HTERT RPE-1 (cell line): ENCODE data around the gene BRD3.

ENCODE experiments used
- in situ Hi-C: fragments of 300-500 bp; cut with MboI; formaldehyde crosslinking; loops from 4 replicates; pipeline ENCODE4 v1.14.3; 2020; ENCODE audit warnings: low sequenced_read_pairs

BRD3 gene

DNA sequence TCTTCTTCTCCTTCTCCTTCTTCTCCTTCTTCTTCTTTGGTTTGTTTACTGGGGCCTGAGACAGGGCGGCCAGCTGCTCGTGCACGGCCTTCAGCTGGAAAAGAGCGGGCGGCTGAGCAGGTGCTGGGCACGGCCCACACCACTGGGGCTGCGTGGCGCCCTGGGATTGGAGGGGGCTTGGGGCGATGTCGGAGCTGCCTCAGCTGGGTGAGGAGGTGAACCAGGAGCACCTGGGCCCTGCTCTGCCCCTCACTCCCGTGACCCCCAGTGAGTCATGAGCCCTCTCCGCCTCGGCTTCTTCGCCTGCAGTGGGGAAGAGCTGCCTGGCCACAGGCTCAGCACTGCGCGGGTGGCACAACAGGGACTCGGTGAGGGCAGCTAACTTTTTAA, 27.7 kb downstream of the BRD3 start:
- in situ Hi-C loops = no loop called here

DNA sequence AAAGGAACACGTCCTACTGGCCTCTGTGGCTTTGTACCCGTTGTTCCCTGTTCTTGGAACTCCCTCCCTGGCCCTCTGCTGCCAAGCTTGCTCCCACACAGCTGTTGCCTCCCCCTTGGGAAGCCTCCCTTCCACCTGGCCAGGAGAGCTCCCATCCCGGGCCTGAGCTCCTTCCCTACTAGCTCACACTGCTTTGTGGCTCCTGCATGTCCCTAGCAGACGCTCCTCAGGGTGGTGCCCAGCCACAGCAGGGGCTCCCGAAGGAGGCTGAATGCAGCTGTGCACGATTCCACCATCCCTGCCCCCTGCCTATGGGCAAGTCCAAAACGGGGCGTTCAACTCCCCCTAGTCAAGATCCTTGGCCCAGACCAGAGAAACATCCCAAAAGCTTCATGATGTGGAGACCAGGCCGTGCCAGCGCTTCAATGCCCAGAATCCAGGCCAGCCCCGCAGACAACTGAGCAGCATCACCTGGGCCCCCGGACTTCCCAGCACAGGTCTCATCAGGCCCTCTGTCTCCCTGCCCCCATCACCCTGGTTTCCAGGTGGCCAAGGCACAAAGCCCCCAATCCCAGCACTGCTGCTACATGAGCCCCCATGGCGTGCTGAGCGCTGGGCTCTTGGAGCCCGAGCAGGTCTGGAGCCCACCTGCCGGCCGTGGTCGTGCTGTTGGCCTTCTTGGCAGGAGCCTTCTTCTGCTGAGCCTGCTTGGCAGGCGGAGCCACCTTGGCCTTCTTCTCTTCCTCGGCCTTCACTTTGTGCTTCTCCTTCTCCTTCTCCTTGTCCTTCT, 28.2 kb downstream of the BRD3 start:
- in situ Hi-C loops = no loop called here

DNA sequence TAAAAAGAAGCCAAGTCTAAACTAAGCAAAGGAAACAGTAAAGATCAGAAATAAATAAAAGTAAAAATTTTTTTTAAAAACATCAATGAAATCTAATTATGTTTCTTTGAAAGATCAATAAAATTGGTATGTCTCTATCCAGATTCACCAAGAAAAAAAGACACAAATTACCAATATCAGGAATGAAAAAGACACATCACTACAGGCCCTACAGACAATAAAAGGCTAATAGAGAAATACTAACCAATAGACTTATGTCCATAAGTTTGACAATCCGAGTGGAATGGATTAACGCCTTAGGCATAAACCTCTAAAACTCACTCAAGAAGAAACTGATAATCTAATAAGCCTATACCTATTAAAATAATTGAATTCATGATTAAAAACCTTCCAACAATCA, 30.2 kb downstream of the BRD3 start:
- in situ Hi-C loops = no loop called here

DNA sequence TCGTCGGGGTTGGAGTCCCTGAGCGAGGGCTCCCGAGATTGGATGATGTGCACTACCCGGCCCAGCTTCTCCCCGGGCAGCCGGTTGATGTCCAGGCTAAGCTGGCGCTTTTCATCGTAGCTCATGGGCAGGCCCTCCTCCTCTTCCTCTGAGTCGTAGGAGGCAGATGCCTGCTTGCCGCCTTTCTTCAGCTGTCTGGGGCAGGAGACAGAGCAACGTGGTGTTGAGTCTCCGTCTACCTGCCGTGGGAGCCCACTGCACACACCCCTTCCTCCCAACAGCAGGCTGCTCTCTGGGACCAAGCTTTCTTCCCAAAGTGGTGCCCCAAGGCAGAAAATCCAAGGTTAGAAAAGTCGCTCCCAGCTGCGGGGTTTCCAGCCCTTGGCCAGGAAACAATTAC, 31.7 kb downstream of the BRD3 start:
- in situ Hi-C loops = no loop called here

DNA sequence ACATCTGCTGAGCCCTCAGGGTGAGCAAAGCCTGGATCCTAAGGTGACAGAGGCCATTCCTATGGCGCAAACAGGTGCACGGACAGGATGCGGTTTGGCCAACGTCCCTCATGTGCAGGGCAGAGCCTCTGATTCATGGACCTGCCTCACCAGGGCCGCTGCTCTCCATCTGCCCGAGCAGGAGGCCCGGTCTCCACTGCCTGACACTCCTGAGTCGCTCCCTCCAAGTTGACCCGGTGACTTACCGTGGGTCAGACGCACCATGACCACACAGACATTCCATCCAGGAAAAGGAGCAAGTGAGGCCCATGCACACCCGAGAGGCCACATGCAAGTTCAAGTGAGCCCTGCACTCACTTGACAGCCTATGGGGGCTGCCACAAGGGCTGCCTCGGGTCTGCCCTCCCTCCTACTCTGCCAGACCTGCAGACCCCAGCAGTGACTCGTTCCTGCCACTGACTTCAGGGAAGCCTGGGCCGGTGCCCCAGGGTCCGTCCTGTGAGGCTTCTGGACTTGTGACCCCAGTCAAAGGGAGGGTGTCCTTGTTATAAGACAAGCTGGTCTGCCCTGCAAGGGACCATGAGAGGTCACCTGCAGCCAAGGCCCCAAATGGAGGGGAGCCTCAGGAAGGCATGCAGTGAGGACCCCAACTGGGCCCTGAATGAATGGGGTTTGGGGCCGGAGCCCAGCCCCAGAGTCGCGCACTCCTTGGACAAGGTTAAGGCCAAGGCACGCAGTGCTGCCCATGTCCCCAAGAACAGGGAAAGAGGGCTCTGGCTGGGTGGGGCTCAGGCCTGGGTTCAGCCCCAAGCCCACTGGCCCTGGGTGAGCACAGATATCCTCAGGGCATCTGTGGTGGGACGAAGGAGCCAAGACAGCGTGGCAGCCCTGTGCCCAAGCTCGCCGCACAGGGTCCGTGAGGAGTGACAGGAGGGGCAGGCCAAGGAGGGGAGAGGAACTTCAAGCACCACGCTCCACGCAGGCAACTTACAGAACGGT, 32.5 kb downstream of the BRD3 start:
- in situ Hi-C loops = no loop called here

DNA sequence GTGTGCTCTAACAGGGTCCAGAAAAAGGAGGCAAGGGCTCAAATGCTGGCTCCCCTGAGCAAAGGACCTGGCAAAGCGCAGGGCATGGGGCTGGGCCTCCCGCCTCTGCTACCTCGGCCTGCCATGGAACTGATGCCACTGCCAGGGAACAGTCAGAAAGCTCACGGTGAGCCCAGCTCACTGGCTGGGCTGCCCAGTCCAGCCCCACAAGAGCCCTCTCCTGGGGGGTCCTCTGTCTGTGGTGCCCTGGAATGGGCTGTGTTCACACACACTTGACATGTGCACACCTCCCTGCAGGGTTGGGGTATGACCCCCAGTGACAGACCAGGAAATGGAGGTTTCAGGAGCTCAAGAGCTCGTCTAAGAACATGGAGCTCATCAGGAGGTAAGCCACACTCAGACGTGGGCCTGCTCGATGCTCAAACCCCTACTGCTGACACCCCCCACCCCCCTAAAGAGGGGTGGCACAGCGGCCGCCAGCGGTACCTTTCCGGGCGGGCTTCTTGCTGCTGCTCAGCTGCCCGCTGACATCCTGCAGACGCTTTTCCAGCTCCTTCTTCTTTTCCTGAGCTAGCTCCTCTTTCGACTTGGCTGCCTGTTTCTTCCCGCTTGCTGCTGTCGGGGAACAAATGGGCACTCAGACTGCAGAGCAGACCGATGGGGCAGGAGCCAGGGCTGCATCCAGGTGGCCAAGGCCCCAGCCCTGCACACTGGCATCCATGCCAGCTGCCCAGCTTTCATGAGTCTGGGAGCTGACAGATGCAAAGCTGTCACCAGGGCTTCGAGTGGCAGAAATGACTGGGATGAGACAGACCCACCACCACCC, 33.4 kb downstream of the BRD3 start:
- in situ Hi-C loops = no loop called here

DNA sequence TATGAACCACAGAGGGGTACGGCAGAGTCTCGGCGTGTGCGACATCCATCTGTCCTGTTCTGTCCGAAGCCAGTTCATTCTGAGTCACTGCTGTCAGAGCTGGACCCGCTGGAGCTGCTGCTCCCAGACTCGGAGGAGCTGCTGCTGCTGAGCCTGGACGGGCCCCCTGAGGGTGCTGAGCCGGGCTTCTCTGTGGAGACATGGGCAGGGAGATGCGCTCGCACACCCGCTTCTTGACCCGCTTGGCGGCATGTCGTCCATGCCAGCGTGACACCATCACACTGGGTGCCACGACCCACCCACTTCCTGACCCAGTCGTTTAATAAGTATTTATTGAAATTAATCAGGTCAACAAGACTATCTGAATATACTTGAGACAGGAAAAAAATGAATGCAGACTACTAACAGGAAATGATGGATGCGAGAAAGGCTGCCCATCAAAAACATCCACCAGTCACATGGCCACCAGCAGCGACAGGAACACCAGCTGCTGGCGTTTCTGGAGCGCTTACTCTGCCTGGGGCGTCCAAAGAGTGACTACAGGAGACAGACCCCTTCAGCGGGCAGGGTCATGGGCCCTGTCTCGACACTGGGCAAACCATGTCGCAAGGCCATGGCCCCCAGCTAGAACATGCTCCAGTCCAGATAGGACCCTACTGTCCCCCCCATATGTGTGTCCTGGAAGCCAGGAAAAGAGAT, 34.2 kb downstream of the BRD3 start:
- in situ Hi-C loops = no loop called here

DNA sequence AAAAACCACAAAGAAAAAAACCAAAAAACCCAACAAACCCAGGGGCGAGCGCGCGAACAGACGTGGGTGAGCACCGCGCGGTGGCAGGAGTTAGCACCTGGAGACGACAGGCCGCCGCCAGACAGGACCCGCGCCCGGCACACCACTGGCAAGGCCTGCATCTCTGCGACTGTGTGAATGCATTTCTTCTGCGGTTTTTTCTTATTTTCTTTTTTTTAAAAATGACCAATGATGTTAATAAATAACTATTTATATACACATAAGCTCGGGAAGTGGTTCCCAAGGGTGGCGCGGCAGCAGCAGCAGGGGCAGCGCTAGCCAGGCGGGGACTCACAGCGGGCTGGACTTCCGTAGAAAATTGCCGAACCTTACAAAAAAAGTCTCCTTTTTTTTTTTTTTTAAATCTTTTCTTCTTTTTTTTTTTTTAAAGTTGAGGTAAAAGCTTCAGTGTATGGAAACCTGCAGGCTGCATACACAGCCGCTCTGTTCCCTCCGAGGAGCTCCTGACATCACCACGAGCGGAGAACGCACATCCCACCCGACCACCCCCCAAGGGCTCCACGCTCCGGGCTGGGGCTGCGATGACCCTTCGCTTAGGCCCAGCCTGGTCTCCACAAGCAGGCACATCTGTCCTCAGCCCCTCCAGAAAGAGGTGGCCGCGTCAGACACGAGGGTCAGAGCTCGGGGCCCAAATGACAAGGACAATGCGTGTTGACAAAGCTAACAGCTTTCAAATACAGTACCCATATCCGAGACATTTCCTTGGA, 35.2 kb downstream of the BRD3 start:
- in situ Hi-C loops = no loop called here

DNA sequence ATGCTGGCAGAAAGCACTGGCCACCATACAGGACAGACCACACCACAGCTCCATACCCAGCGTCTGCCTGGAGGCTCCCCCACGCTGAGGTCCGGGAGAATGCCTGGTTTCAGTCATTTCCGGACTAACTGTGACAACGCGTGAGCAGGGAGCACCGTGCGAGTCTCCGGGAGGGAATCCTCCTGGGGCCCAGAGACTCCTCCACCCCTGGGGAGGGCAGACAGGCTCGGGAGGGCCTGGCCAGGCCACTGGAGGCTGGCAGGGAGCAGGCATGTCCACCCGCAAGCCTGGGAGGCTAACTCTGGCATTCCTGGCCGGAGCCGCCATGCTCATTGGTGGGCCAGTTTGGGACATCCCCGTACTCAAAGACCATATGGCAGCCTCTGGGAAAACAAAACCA, 36.0 kb downstream of the BRD3 start:
- in situ Hi-C loops = no loop called here

DNA sequence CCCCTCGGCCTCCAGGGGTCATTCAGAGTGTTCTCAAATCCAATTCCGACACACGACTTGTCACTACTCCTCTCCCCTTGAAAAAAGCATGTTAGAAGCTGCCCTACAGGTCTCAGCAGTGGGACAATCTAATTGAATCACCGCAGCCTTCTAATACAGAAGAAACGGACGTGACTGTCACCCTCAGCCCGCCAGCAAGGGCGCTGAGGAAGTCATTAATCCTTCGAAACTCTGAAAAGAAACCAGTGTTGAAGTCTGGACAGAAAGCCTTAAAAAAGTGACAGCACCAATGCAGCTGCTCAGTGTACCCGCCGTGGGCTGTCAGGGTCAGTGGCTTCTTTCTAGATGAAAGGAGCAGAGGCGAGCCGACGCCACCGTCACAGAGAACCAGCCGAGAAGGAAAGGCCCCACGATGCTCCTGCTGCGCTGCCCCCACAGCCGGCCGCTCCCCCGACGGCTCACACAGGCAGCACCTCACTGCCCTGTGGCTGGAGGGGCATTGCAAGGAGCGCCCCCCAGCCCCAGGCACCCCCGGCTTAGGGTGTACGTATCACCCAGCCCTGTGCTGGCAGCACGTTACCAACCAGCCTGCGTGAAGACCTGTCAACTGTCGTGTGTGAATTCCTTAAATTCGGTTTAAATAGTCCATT, 36.9 kb downstream of the BRD3 start:
- in situ Hi-C loops = no loop called here

DNA sequence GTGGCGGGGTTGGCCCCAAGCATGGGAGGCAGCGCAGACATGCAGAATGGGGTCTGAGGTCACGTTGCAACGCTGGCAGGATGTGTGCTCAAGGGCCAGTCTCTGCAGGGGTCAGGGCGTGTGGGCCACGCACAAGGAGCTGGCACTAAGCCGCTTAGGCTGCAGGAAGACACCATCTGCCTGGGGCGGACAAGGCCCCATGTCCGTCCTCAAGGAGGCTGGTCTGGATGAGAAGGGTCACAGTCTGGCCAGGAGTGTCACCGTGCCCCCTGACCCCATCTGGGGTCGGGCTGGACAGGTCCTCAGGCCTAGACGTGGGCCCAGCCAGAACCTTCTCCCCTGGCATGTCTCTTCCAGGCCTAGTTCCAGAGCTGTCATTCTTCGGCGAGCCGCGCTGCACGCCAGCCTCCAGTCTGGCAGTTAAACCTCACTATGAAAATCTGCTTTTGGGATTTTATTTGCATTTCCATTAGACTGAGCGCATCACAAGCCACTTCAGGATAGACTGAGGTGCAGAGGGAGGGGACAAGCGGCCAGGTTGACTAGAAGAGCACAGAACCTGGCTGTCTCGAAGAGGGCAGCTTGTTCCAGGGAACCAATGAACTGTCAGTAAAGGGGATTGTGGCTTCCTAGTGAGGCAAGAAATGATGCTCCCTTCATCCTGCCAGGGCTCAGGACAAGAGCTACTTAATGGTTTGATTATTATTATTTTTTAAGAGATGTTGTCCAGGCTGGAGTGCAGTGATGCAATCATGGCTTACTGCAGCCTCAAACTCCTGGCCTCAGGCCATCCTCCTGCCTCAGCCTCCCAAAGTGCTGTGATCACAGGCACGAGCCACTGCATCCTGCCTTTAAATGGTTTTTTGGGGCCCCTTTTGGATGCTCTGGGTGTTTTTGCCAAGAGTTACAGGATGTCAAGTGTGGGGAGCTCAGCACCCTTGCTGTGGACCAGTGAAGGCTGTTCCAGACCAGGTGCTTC, 38.3 kb downstream of the BRD3 start:
- in situ Hi-C loops = no loop called here

DNA sequence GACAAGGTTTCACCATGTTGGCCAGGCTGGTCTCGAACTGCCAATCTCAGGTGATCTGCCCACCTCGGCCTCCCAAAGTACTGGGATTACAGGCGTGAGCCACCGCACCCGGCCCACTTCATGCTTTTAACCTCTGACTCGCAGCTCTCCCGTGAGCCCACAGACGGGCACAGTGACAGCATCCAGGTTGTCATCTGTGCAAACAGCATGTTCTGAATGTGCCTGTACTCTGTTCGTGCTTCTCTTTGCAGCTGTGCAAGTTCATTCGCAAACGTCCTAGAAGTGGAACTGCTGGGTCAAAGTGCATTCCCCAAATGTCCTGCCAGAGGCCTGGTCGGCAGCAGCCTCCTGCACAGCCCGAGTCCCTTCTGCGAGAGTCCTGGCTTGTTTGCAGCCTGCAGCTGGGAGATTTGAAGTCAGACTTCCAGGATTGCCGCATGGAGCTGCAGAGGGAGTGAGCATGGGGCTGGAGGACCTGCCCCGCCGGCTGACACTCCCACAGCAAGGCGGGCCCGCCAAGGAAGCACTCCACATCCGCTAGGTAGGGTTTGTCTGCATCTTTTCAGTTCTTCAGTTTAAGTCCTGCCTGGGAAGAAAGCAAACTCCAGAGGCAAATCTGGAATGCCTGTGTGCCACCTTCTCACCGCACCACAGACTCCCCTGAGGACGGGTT, 39.1 kb downstream of the BRD3 start:
- in situ Hi-C loops = no loop called here

DNA sequence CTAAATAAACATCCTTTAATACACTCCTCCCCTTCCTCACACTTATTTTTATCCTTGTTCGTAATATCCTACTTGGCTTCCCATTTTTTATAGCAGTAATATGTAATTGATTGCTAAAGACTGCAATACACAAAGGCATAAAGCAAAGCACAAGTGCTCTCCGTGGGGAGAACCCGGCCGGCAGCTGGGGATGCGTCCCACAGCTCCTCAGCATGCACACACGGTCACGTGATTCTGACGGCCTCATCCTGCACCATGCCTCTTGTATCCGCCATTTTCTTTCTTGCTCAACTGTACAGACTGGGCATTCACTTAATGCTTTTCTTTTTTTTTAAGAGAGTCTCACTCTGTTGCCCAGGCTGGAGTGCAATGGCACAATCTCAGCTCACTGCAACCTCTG, 39.8 kb downstream of the BRD3 start:
- in situ Hi-C loops = no loop called here

DNA sequence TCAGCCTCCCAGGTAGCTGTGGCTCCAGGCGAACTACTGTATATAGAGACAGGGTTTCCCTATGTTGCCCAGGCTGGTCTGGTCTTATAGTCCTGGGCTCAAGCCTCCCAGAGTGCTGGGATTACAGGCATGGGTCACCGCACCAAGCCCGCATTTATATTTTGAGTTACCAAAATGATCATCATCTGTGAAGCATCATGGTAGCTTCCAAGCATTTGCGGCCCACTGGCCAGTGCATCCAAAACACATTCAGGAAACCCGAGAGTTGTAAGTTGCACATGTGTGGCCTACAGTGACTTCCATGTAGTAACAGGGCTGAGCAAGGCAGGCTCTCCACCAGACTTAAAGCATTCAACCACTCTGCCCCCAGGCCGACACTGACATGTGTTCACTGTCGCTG, 40.3 kb downstream of the BRD3 start:
- in situ Hi-C loops = no loop called here

DNA sequence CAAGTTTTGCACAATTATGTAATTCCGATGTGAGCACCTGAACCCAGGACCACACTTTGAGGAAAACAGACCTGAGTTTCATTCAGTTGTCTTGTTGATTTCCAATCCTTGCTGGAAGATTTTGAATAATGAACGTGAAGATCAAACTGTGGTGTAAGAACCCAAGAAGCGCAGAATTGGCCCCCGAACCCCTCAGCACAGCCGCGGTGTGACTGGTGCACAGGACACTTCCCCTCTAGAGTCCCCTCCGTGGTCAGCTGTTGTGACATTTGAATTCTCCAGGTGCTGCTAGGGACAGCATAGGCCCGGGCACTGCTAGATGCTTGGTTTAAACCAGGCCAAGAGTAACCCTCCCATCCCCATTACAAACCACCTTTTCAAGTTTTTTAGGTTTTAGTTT, 40.8 kb downstream of the BRD3 start:
- in situ Hi-C loops = no loop called here

DNA sequence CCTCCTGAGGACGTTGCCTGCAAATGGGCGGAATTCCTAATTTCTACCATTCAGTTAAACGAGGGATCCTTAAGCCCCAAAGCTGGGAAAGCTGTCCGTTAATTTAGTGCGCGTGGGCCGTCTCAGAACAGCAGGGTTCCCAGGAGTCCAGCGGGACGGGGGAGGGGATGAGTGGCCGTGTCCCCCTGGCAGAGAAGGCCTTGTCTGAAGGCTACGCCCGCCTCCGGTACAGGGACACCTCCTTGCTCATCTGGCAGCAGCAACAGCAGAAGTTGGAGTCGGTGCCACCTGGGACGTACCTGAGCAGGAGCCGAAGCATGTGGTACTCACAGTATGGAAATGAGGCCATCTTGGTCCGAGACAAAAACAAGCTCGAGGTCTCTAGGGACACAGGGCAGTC, 41.2 kb downstream of the BRD3 start:
- in situ Hi-C loops = no loop called here
